Measurements from ENCODE around the gene SHBG.
"Not testable (repeated sequence)": the region's sequence is repeated elsewhere in the genome, so short reads cannot be mapped to it uniquely, and the experiment has no call there.

Gene SHBG, protein sequence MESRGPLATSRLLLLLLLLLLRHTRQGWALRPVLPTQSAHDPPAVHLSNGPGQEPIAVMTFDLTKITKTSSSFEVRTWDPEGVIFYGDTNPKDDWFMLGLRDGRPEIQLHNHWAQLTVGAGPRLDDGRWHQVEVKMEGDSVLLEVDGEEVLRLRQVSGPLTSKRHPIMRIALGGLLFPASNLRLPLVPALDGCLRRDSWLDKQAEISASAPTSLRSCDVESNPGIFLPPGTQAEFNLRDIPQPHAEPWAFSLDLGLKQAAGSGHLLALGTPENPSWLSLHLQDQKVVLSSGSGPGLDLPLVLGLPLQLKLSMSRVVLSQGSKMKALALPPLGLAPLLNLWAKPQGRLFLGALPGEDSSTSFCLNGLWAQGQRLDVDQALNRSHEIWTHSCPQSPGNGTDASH

DNA sequence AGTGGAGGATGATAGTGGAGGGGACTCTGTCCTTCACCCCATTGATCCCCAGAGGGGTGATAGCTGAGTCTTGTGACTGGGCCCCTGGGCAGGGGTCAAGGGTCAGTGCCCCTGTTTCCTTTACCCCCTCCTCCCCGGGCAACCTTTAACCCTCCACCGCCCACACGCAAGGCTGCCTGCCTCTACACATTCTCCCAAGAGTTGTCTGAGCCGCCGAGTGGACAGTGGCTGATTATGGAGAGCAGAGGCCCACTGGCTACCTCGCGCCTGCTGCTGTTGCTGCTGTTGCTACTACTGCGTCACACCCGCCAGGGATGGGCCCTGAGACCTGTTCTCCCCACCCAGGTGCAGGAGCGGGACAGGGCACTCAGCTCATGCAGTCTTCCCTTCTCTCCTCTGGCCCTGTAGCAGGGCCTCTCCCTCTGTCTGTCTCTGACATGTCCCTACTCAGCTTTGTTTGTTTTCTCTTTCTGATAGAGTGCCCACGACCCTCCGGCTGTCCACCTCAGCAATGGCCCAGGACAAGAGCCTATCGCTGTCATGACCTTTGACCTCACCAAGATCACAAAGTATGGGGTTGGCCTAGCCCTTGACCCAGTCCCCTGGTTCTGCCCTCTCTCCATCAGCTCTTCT lies at the start of gene SHBG:
TSS of gene SHBG (plus strand) at position 197 of the 633 bp plus-strand sequence. CDS start at position 235, 38 bp downstream.
- no peak for DNase-seq (ENCODE audit: low read depth in 3 of 3, low spot score in 1 of 3)

DNA sequence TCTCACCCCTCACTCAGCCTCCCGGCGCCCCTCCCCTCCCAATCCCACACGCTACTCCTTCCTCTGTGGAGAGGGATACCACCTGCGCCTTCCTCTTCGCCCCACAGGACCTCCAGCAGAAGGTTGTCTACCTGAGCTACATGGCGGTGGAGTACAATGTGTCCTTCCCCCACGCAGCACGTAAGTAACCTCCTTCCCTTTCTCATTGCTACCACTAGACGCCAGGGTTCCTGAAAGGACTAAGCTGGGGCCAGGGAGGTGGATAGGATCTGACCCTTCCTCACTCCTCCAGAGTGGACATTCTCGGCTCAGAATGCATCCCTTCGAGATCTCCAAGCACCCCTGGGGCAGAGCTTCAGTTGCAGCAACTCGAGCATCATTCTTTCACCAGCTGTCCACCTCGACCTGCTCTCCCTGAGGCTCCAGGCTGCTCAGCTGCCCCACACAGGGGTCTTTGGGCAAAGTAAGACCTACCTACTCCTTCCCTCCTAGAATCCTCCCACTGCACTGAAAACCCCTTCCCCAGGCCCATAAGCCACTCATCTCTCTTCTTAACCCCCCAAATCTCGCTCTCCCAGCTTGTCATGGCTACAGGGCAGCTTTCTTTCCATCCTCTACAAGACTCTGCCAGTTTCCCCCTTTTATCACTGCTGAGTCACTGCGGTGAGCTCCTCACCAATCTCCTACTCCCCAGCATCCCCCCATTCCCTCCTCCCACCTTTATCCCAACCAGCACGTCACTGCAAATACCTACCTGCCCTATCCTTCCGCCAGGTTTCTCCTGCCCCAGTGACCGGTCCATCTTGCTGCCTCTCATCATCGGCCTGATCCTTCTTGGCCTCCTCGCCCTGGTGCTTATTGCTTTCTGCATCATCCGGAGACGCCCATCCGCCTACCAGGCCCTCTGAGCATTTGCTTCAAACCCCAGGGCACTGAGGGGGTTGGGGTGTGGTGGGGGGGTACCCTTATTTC lies 49.0 kb upstream of the SHBG start:
- no peak for DNase-seq (ENCODE audit: low read depth in 3 of 3, low spot score in 1 of 3)

DNA sequence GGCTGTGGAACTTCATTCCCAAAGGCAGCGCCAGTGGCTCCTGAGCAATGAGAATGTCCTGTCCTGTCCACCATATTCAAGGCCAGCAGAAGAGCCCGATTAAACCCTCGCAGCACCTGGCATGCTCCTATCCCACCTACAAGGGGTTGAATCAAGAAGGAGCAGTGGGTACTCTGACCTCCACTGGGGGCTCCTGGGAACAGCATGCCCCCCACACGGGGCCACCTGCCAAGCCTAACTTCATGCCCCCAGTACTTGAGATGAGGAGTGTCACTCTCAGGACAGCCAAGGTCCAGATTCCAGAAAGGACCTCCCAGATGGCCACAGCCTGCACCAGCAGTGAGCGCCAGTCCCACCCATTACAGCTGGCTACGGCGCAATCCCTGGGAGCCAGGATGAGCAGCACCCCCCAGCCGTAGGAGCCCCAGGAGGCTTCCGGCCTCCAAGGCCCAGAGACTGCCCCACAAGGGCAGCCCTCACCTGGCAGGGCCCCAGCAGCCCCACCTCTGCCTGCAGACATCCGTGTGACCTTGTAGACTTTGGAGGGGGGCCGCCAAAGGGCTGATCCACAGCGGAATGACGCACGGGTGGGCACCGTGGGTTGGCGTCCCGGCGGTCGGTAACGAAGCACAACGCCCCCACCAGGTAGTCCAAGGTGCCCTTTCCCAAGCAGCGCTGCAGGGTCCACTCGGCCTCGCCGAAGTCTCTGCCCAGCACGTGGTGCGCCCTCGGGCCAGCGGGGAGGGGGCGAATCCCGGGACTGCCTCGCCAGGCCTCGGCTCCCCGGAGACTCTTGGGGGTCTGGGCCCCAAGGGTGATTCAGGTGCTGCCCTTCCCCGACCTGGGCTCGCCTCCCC lies 47.3 kb upstream of the SHBG start:
- no peak for DNase-seq (ENCODE audit: low read depth in 3 of 3, low spot score in 1 of 3)

DNA sequence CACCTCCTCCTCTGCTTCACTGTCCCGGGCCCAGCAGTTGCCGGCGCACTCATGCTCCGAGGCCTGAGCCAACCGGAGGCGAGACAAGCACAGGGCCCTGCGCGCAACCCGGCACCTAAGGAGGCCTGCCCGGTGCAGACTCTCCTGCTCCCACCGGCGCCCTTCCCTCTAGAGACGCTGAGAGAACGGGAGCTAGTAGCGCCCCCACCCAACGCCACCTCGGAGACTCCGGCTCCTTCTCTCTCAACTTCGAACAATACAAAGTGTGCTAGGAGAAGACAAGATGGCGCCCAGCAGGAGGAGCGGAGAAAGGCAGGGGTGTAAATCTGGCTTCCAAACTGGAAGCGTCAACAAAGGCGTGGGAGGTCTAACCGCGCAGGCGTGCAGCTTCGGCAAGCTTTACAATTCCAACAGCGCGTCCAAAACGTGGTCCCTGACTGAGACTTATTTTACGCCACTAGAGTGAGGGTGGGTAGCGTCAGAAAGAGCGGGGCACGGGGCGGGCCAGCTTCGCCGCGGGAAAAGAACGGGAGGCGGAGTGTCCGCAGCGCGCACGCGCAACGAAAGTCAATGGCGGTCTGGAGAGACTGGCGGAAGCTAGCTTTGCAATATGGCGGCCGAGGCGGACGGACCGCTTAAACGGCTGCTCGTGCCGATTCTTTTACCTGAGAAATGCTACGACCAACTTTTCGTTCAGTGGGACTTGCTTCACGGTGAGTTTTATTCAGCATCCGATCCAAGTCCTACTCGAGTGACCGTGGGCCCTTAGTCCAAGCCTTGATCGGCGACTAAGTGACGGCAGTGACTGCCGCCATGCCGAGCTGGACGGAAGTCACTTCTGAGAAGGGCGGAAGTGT lies 46.5 kb upstream of the SHBG start, which contains the start of gene MPDU1:
TSS of gene MPDU1 (plus strand) at position 600 of the 857 bp plus-strand sequence. CDS start at position 611, 11 bp downstream.
- peak; percentile 83 to 91 (median 89) for DNase-seq (ENCODE audit: low read depth in 3 of 3, low spot score in 1 of 3)

DNA sequence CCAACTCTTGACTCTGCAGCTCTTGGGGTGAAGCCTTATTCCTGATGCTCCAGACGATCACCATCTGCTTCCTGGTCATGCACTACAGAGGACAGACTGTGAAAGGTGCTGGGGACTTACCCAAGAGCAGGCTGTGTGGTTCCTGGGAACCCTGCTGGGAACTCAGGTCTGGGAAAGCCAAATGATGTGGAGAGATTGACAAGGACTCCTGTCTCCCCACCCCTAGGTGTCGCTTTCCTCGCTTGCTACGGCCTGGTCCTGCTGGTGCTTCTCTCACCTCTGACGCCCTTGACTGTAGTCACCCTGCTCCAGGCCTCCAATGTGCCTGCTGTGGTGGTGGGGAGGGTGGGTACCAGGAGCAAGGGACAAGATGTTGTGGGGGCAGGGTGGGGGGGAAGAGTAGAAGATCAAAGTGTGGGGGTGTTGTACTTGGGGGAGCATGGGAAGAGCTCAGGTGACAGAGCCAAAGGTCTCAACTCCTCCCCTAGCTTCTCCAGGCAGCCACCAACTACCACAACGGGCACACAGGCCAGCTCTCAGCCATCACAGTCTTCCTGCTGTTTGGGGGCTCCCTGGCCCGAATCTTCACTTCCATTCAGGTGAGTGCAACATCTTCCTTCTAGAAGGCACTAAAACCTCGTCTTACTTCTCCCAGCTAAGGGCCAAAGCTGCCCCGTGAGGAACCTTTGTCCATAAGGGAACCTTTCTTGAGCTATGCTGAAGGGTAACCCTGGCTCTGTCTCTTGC lies 43.1 kb upstream of the SHBG start:
- DNase-seq (ENCODE audit: low read depth in 3 of 3, low spot score in 1 of 3) = no peak

DNA sequence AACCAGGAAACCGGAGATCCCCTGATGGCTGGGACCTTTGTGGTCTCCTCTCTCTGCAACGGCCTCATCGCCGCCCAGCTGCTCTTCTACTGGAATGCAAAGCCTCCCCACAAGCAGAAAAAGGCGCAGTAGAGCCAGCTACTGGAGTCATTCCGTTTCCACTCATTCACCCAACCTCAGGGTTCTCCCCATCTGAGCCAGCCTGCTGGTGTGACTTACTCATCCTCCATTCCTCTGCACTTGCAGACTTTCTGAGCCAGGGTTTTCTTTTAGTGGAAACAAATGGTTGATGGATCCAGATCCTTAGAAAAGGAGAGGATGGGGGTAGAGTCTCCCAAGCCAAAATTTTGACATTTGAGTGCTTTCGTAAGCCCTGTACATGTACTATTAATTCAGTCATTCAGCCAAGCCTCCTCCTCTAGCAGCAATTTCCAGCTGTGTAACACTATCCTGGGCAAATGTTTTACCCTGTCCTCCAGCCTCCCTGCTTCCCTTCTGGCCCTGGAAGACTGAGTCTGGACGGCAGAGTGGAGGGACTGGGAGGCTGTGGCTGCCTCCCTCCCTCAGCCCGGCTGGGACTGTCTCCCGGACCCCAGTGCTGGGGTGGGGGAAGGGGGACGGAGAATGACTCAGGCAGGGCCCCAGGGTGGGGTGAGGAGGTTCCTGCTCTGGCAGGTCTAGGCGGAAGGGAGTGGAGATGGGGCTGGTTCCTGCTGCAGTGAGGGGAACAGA lies 42.3 kb upstream of the SHBG start:
- DNase-seq (ENCODE audit: low read depth in 3 of 3, low spot score in 1 of 3) = no peak

DNA sequence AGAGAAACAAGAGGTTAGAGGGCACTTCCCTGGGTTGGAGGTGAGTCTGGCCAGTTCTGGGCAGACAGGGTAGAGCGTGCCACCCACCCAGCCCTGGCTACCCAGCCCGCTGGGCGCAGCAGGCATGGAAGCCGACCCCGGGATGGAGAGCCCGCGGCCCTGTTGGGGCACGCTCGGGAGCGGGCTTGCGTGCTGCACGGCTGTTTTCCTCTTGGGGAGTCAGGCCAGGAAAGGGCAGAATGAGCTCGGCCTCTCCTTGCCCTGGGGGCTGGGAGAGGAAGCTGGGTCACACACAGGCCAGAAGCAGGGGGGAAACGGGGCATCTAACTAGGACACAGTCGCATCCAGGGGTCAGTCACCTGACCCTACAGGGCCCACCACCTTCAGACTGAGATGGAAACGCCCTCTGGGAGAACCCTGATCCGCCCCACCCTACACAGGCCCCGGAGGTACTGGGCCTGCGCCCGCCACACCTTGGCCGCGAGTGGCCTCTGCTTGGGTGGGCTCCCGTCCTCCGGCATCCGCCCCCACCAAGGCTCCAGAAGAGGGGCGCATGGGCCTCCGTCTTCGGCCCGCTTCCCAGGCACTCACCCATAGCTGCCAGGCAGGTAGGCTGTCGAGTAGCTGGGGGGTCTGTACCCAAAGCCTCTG lies 41.3 kb upstream of the SHBG start:
- no peak for DNase-seq (ENCODE audit: low read depth in 3 of 3, low spot score in 1 of 3)

DNA sequence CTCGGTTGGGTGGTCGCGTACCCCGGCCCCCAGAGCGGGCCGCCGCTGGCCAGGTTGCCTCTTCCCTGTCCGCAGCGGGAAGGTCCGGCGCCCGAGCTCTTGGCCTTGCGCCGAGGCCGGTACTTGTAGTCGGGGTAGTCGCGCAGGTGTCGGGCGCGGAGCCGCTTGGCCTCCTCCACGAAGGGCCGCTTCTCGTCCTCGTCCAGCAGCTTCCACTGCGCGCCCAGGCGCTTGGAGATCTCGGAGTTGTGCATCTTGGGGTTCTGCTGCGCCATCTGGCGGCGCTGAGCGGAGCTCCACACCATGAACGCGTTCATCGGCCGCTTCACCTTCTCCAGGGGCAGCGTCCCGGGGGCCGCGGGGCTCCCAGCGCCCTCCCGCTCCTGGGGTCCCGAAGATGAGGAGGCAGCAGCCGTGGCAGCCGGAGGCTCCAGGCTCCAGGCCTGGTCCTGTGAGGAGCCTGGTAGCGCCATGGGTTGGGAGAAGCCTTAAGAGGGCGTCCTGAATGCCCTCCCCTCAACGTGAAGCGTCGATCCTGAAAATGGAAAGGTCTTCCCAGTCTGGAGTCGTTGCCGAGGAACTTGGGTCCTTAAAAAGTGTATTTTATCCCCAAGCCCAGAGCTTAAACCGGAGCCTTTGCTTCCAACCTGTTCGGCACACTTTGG lies 40.6 kb upstream of the SHBG start:
- DNase-seq (ENCODE audit: low read depth in 3 of 3, low spot score in 1 of 3) = peak in 2 of 3 donors; percentile 51 to 53

DNA sequence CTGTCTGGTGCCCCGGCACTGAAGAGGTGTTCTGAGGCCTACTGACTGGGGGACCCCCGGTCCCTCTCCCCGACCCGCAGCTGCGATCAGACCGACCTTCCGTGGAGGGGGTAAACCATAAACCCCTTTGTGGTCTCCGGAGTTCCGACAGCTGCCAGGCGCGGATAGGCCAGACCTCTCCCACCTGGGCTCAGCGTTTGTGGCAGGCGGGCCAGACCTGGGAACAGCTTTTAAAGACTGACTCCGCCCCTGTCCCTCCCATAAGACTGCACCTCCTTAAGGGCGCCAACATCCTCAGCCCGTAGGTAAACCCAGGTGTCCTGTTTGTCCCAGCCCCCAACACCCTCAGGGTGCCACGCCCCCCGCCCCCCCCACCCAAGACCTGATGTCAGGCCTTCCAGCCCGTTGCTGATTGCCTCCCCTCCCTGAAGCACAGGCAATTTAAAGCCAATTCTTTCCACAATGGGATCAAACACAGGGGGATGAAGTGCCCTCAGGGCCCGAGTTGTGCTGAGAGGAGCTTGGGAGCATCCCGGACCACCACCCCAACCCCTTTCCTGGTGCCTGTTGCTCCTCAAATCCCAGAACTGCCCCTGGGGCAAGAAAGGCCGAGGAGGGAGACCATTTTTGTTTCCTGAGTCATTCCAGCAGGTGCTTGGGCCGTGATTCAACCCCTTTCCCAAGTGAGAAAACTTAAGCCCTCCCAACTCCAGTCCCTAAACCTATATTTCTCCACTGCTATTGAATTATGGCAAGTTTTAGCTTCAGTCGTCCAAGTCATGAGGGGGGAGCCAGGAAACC lies 39.8 kb upstream of the SHBG start, which contains the start of gene SOX15:
TSS of gene SOX15 (minus strand) at position 204 of the 801 bp plus-strand sequence. CDS start 418 bp downstream, outside the sequence.
- no peak for DNase-seq (ENCODE audit: low read depth in 3 of 3, low spot score in 1 of 3)

DNA sequence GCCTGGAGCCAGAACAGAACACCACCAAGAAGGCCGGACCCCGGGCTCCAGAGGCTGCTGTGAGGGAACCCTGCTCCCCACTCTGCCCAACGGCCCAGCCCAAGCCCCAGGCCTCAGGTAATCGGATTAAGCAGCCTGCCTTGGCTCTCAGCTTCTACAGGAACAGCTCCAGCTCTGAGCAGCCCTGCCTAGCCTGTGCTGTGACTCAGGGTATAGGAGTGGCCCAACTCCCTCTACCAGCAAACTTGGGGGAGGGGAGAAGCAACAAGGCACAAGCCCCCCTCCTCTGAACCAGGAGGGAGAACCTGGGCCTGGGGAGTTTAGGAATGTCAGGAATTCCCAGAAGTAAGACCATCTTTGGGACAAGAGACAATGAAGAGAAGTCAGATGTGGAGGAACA lies 39.2 kb upstream of the SHBG start:
- no peak for DNase-seq (ENCODE audit: low read depth in 3 of 3, low spot score in 1 of 3)

DNA sequence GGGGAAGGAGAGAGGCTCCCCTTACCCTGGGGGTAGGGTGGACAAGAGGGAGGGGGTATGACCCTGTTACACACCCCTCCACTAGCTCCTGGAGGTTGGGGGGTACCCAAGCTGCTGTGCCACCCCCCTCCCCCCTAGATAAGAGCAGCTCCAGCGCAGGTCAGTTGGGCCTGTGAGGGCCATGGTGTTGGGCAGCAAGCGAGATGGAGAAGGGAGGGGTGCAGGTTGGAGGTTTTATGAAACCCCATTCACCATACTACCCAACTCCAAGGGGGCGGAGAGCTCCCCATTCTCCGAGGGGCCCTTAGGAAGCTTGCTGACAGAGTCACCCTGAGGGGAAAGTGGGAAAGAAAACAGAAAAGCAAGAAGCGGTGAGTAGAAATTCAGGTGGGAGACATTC lies 38.3 kb upstream of the SHBG start:
- no peak for DNase-seq (ENCODE audit: low read depth in 3 of 3, low spot score in 1 of 3)

DNA sequence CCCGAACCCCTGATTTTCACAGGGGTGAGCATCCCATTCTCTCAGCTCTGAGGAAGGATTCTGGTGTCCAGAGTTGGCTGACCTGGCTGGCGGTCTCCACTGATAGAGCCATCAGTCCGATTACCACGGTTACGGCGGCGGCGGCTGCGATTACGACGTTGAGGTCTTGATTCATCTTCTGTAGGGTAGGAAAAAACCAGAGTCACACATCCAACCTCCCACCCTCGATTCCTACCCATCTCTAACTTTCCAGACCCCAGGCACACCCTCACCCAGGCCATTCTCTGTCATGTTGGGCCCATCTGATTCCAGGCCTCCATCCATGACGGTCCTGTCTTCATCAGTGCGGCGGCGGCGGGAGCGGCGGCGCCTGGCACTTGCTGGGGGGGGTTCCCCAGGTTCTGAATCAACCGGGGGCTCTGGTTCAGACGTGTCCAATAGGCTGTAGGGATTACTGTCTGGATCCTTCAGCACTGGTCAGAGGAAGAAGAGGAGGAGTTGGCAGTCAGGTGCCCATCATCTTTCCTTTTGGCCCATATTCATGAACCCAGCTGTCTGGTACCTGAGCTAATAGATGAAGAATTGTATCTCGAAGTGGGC lies 37.4 kb upstream of the SHBG start:
- no peak for DNase-seq (ENCODE audit: low read depth in 3 of 3, low spot score in 1 of 3)

DNA sequence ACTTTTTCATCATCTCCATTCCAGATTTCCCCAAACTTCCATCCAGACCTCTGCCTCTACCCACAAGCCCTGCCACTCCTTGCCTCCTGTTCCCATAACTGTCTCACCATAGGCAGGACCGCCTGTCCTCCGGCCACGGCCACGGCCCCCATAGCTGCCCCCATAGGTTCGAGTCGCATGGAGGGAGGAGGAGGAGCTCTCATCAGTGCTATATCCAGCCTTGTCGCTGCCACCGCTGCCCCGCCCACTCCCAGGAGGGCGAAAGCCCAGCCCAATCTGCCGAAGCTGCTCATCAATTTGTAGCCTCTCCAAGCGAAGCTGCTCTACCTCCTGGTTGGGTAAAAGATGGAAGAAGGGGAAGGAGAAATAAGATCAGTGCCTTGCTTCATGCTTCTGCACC lies 36.6 kb upstream of the SHBG start:
- DNase-seq (ENCODE audit: low read depth in 3 of 3, low spot score in 1 of 3) = no peak

DNA sequence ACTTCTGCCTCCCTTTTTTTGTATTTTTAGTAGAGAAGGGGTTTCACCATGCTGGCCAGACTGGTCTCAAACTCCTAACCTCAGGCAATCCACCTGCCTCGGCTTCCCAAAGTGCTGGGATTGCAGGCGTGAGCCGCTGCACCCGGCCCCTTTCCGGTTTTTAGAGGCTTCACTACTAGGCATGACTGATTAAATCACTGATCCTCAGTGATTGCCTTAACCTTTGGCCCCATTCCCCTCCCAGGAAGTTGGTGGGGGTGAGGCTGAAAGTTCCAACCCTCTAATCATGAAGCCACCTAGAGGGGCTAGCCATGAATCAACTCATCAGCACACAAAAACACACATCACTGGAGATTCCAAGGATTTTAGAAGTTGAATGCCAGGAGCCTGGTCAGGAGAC lies 32.4 kb upstream of the SHBG start:
- DNase-seq (ENCODE audit: low read depth in 3 of 3, low spot score in 1 of 3) = not testable (repeated sequence)

DNA sequence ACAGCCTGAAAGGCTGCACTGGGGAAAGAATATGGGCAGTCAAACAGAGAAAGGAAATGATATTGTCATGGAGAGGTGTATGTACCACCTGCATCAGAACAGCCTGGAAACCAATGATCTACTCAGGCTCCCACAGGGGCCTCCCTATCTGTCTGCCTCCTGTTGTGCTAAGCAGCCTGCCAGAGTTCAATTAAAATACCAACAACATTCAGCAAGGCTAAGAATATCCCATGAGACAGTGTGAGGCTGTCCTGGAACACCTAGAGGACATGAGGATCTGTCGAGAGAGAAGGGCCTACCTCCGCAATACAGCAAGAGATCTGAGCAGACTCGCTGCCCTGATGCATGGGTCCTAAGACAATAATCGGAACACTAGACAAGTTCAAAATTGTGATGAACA lies 23.7 kb upstream of the SHBG start:
- no peak for DNase-seq (ENCODE audit: low read depth in 3 of 3, low spot score in 1 of 3)

DNA sequence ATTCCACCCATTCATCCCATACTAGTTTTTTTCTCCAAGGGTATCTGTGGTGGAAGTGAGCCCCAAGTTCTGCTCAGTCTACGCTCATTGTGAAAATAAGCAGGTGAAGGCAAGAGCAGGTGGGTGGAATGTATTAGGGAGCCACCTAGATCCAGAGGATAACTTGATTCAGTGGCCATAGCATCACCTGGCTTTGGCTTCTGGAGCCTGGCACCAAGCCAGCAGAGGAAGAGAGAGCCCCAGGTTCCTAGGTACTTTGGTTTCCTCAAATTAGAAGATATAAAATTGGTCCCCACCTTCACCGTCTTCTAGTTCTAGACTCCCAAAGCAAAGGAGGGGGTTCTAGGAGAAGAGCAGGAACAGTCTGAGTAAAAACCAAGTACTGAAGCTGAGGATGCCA lies 19.3 kb upstream of the SHBG start:
- DNase-seq (ENCODE audit: low read depth in 3 of 3, low spot score in 1 of 3) = no peak
